Endometrium (tissue), 2 donors: ENCODE measurements around the gene FTMT.
"Not testable (repeated sequence)": the region's sequence is repeated elsewhere in the genome, so short reads cannot be mapped to it uniquely, and the experiment has no call there.

Source experiments
- FAIRE-seq: peaks from 2 replicates; lab custom pipeline; 2012; peaks lifted over from hg19 to GRCh38; lab: Jason Lieb, UNC
- donor health status: control.
- donor health status: control.

The FTMT gene

DNA sequence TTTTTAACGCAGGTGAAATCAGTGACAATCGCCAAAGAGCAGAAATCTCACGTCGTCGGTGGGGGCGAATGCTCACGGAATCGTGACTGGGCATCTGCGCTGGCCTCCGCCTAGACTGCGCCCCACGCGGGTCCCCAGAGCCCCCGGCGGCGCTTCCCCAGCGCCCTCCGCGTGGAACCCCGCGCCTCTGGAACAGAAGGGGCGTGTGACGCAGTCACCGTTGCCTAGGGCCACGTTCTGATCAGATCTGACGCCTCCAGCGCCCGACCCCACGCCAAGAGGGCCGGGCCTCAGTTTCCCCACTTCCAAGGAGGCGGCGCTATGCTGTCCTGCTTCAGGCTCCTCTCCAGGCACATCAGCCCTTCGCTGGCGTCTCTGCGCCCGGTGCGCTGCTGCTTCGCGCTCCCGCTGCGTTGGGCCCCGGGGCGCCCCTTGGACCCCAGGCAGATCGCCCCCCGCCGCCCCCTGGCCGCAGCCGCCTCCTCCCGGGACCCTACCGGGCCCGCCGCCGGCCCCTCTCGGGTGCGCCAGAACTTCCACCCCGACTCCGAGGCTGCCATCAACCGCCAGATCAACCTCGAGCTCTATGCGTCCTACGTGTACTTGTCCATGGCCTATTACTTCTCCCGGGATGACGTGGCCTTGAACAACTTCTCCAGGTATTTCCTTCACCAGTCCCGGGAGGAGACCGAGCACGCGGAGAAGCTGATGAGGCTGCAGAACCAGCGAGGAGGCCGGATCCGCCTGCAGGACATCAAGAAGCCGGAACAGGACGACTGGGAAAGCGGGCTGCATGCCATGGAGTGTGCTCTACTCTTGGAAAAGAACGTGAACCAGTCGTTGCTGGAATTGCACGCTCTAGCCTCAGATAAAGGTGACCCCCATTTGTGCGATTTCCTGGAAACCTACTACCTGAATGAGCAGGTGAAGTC lies at the start of gene FTMT:
TSS of gene FTMT (plus strand) at position 240 of the 932 bp plus-strand sequence. CDS start at position 322, 82 bp downstream.
- FAIRE-seq: no peak

DNA sequence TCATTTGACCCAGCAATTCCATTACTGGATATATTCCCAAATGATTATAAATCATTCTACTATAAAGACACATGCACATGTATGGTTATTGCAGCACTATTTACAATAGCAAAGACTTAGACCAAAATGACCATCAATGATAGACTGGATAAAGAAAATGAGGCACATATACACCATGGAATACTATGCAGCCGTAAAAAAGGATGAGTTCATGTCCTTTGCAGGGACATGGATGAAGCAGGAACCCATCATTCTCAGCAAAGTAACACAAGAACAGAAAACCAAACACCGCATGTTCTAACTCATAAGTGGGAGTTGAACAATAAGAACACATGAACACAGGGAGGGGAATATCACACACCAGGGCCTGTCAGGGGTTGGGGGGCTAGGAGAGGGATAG lies 46.4 kb upstream of the FTMT start:
- not testable (repeated sequence) for FAIRE-seq

- FAIRE-seq: no peak
These were observed 45.8 kb upstream of the FTMT start for GRCh38 chr5:121805911-121806310.

DNA sequence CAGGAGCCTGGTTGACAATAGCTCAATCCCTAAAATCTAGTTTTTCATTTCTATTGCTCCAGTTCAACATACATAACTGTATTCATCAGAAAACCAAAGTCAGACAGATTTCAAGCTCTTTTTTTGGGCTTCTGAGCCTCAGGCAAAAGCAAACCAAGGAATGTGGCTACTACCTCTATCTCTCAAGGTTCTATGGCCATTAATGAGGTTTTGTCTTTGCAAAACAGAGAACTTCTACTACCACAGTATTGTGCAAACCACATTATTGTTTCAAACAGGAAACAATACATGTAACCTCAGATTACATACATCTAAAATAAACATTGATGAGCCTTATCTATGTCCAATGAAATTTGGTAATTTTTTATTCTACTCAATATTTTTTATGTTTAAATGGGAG lies 35.5 kb upstream of the FTMT start:
- no peak for FAIRE-seq

- FAIRE-seq: no peak
These were observed 31.9 kb upstream of the FTMT start for GRCh38 chr5:121819682-121820261.

GRCh38 chr5:121833617-121834016 lies 18.1 kb upstream of the FTMT start:
- FAIRE-seq: no peak

DNA sequence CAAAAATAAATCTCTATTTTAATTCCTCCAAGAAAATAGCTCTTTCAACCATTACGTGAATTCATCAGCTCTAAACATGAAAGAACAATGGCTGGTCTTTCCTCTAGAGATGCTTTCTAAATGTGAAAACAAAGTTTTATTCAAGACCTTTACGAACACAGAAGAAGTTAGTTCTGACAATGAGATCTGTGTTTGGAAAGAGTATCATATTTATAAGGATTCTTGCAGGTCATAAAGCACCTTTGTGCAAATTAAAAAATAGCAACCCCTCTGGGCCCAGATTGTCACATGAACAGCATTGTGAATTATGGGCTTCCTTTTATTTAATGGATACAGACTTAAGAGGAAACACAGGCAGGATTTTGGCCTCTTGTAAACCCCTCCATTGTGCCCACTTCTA lies 17.7 kb upstream of the FTMT start:
- FAIRE-seq: no peak

GRCh38 chr5:121841892-121842291 lies 9.8 kb upstream of the FTMT start:
- no peak for FAIRE-seq

GRCh38 chr5:121850272-121850671 lies 1.4 kb upstream of the FTMT start:
- no peak for FAIRE-seq

DNA sequence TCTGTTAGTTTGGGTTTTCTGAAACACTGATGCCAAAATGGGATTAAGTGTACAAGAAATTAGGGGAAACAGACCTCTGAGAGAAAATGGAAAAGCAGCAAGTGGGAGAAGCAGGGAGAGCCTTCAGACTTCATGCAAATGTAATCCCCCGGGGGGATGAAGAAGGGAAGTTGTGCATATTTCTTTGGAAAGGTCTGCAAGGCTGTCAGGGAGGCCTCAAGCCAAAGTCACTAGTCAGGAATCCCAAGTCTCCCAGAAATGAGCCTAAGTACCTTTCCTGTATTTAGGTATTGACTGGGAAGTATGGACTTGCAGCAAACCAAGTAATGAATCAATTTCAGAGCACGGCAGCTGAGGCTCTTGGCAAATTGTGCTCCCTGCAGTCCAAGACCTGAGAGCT lies 2.2 kb downstream of the FTMT start:
- FAIRE-seq: no peak

GRCh38 chr5:121862801-121863200 lies 11.1 kb downstream of the FTMT start:
- FAIRE-seq: no peak

GRCh38 chr5:121863753-121864285 lies 12.1 kb downstream of the FTMT start:
- no peak for FAIRE-seq

- FAIRE-seq: no peak
These were observed 15.7 kb downstream of the FTMT start for GRCh38 chr5:121867403-121867802.

- FAIRE-seq: peak; percentile 75
These were observed 18.8 kb downstream of the FTMT start for GRCh38 chr5:121870489-121870888.

- FAIRE-seq: no peak
These were observed 21.2 kb downstream of the FTMT start for GRCh38 chr5:121872856-121873255.

DNA sequence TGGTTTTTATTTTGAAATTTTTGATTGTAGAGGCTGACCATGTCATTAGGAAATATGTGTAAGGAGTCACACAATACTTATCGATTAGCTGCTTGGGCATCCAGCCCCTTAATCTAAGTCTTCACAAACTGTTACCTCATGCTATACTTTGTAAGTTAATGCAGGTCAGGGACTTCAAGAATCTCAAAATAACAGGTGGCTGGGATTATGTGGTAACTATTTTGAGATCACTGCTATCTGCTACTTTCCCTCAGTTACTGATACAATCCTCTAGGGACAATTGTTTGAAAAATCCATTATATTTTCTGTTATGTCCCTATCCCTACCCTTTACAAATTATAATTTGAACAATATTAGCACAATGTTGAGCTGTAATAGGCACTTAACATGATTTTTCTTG lies 21.7 kb downstream of the FTMT start:
- no peak for FAIRE-seq

DNA sequence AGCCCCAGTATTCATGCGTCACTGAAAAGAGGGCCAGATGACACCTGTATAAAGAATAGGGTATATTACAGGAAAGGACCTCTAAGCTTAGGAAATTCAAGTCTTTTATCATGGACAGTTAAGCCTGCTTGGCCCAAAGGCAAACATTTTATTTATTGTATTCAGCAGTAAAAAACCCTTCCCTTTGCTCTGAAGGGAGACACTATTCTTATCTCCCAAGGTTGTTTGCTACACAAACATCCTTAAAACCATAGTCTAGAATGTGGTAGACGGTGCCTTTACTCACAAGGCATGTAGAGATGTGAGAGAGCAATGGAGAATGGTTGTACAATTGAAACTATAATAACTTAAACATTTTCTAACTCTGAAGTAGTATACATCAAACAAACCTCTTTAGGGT lies 33.9 kb downstream of the FTMT start:
- no peak for FAIRE-seq

DNA sequence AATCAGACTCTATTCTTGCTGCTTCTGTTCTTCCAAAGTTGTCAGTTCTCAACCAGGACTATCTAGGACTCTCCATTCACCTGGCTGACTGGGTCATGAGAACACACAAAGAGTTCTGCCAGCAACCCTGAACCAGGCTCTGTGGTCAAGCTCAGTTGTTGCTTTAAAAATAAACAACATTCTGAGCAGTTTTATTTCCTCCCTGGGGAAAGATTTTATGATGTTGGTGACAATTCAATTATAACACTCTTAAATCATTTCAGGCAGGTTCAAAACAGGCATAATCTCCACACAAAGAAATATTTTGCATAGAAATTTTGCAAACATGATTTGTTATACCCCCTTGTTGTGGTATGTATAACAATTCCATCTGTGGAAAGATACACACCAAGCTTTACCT lies 36.0 kb downstream of the FTMT start:
- FAIRE-seq: no peak

- FAIRE-seq: no peak
These were observed 38.7 kb downstream of the FTMT start for GRCh38 chr5:121890297-121890858.

- no peak for FAIRE-seq
These were observed 45.7 kb downstream of the FTMT start for GRCh38 chr5:121897341-121897740.

DNA sequence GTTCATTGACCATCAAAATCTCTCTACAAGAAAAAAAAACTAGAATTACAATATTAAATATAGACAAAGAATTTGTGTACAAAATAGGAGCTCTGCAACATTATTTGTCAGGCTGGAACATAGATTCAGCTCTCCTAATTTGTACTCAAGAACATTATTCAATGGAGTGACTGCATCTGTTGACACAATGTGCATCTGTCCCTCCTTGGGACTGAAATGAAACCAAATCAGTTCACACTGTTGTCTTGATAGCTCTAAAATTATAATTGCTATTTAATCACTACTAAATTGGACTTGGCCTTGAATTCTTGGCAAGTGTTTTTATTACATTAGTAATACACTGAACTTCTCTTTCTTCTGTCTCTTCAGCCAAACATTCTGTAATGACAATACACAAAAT lies 47.7 kb downstream of the FTMT start:
- no peak for FAIRE-seq
